Posterior cingulate gyrus (tissue), 11 donors: ENCODE data around the gene DVL1.

Source experiments
- DNase-seq, 10 donors: peaks; one replicate each; pipeline versions ENCODE4 v3.0.0 to v3.0.0-alpha.2; 2020 to 2021; ENCODE audit warnings: mixed read lengths in 3 of 10
- intact Hi-C: fragments of 100-400 bp; cut with DNase I; formaldehyde crosslinking; loops from one replicate; pipeline ENCODE4 v1.15.1; 2023

DVL1 gene

GRCh38 chr1:1306070-1306660, 43.1 kb downstream of the DVL1 start:
- no peak for DNase-seq
- intact Hi-C loops = loop anchor here (5.0 kb wide), 1 partner anchor 34 kb away; the partner anchor contains the start of gene UBE2J2

GRCh38 chr1:1305300-1306069, 43.7 kb downstream of the DVL1 start:
- intact Hi-C loops = loop anchor here (5.0 kb wide), 1 partner anchor 33 kb away; the partner anchor contains the start of gene UBE2J2
- peak in 1 of 10 donors; percentile 86 for DNase-seq

- DNase-seq = peak; percentile 93 to 99 (median 96)
- intact Hi-C loops = loop anchor here (5.0 kb wide), 1 partner anchor 32 kb away; the partner anchor contains the start of gene UBE2J2
Observed at GRCh38 chr1:1304331-1305299, 44.6 kb downstream of the DVL1 start.

GRCh38 chr1:1303736-1304135, 45.5 kb downstream of the DVL1 start:
- DNase-seq = no peak

GRCh38 chr1:1302951-1303509, 46.2 kb downstream of the DVL1 start:
- intact Hi-C loops = no loop called here
- no peak for DNase-seq

More at GRCh38 chr1:1303736-1304135, 45.5 kb downstream of the DVL1 start:
- intact Hi-C loops = no loop called here

- no peak for DNase-seq
- intact Hi-C loops = no loop called here
Observed at GRCh38 chr1:1302006-1302430, 47.2 kb downstream of the DVL1 start.

- DNase-seq = peak in 1 of 10 donors; percentile 6
- intact Hi-C loops = no loop called here
Observed at GRCh38 chr1:1300352-1300739, 48.9 kb downstream of the DVL1 start.

GRCh38 chr1:1299686-1300351, 49.4 kb downstream of the DVL1 start:
- DNase-seq = peak in 1 of 10 donors; percentile 14
- intact Hi-C loops = loop anchor here (10.0 kb wide), 1 partner anchor 835 kb away; no protein-coding TSS in a partner anchor

GRCh38 chr1:1298861-1299685, 50.1 kb downstream of the DVL1 start:
- intact Hi-C loops = loop anchor here (10.0 kb wide), 1 partner anchor 836 kb away; no protein-coding TSS in a partner anchor
- peak; percentile 85 to 99 (median 94) for DNase-seq

- intact Hi-C loops = loop anchor here (10.0 kb wide), 1 partner anchor 837 kb away; no protein-coding TSS in a partner anchor
- DNase-seq = no peak
Observed at GRCh38 chr1:1297802-1298424, 51.3 kb downstream of the DVL1 start.

- no peak for DNase-seq
- intact Hi-C loops = loop anchor here (10.0 kb wide), 1 partner anchor 838 kb away; no protein-coding TSS in a partner anchor
Observed at GRCh38 chr1:1296070-1297061, 52.9 kb downstream of the DVL1 start.

GRCh38 chr1:1295154-1295923, 53.9 kb downstream of the DVL1 start:
- intact Hi-C loops = loop anchor here (10.0 kb wide), 1 partner anchor 839 kb away; no protein-coding TSS in a partner anchor
- no peak for DNase-seq

- DNase-seq = no peak
- intact Hi-C loops = loop anchor here (10.0 kb wide), 1 partner anchor 840 kb away; no protein-coding TSS in a partner anchor
Observed at GRCh38 chr1:1294250-1294890, 54.8 kb downstream of the DVL1 start.

- peak in 2 of 10 donors; percentile 7 to 78 for DNase-seq
- intact Hi-C loops = loop anchor here (10.0 kb wide), 1 partner anchor 841 kb away; no protein-coding TSS in a partner anchor
Observed at GRCh38 chr1:1293263-1294249, 55.7 kb downstream of the DVL1 start.
